Epithelial cell of proximal tubule (primary cell): Measurements from ENCODE around the gene CES3. TPM values are rescaled to one million over a fixed set of nuclear protein-coding genes. Genes with fewer than 3 reads are reported as not detected.
"Not testable (repeated sequence)": the region's sequence is repeated elsewhere in the genome, so short reads cannot be mapped to it uniquely, and the experiment has no call there.

ENCODE experiments used
- DNase-seq: peaks from one replicate; pipeline ENCODE4 v3.0.0-alpha.2; 2011; ENCODE audit warnings: low read depth
- H3K4me3 ChIP-seq: 2 replicates; pipeline ENCODE4 v1.5.1; 2011; ENCODE audit warnings: low read depth, mild to moderate bottlenecking, low read length
- CTCF ChIP-seq: conservative IDR thresholded peaks from 2 replicates; pipeline ENCODE4 v1.5.1; 2012; ENCODE audit warnings: low read depth, mild to moderate bottlenecking, low read length
- total RNA-seq: library from RNA; depleted of rRNA; stranded (reverse); fragments of >200 nt; gene quantifications from 2 replicates; pipeline ENCODE4 v1.2.3, GENCODE V29; 2015

CES3 gene
- total RNA-seq, 1 donor from 2014 or later = 0.75 TPM

- no peak for DNase-seq
- TF ChIP-seq CTCF = no peak
- H3K4me3 ChIP-seq = no peak overlapping the region
Measured at GRCh38 chr16:66932076-66932475, 29.0 kb upstream of the CES3 start.

GRCh38 chr16:66933776-66934137, 27.3 kb upstream of the CES3 start:
- TF ChIP-seq CTCF = no peak
- H3K4me3 ChIP-seq = peak overlapping the region; percentile 78
- DNase-seq = no peak

GRCh38 chr16:66934138-66934838, 26.8 kb upstream of the CES3 start, which contains the start of gene CIAO2B:
TSS of gene CIAO2B (minus strand) at chr16:66934402. CDS start at chr16:66934364, 38 bp downstream.
- peak within 1 kb of the TSS; percentile 78 for H3K4me3 ChIP-seq
- no peak for TF ChIP-seq CTCF
- no peak for DNase-seq

GRCh38 chr16:66934839-66935313, 26.2 kb upstream of the CES3 start:
- peak overlapping the region; percentile 78 for H3K4me3 ChIP-seq
- DNase-seq = not testable (repeated sequence)

GRCh38 chr16:66935314-66936011, 25.6 kb upstream of the CES3 start, which contains the start of gene CES2:
TSS of gene CES2 (plus strand) at chr16:66935516. CDS start at chr16:66935636, 120 bp downstream.
- no peak for TF ChIP-seq CTCF
- peak within 1 kb of the TSS; percentile 78 for H3K4me3 ChIP-seq
- no peak for DNase-seq

GRCh38 chr16:66936462-66936861, 24.6 kb upstream of the CES3 start:
- DNase-seq = no peak
- peak overlapping the region; percentile 78 for H3K4me3 ChIP-seq
- no peak for TF ChIP-seq CTCF

GRCh38 chr16:66936889-66937554, 24.0 kb upstream of the CES3 start:
- DNase-seq = no peak
- no peak overlapping the region for H3K4me3 ChIP-seq
- TF ChIP-seq CTCF = no peak
